ENCODE measurements around the gene RPL11.
"Not testable (repeated sequence)": the region's sequence is repeated elsewhere in the genome, so short reads cannot be mapped to it uniquely, and the experiment has no call there.

RPL11 gene

GRCh38 chr1:23684415-23684814 is 7.2 kb upstream of the RPL11 start:
- no peak for DNase-seq (ENCODE audit: low read depth in 4 of 4, low spot score in 1 of 4)

- not testable (repeated sequence) for DNase-seq (ENCODE audit: low read depth in 4 of 4, low spot score in 1 of 4)
Measured at GRCh38 chr1:23685197-23685596, 6.4 kb upstream of the RPL11 start.

- DNase-seq (ENCODE audit: low read depth in 4 of 4, low spot score in 1 of 4) = not testable (repeated sequence)
Measured at GRCh38 chr1:23687680-23688079, 3.9 kb upstream of the RPL11 start.

- not testable (repeated sequence) for DNase-seq (ENCODE audit: low read depth in 4 of 4, low spot score in 1 of 4)
Measured at GRCh38 chr1:23688281-23688680, 3.3 kb upstream of the RPL11 start.

GRCh38 chr1:23692308-23692871 is 784 bp downstream of the RPL11 start:
- no peak for DNase-seq (ENCODE audit: low read depth in 4 of 4, low spot score in 1 of 4)

- DNase-seq (ENCODE audit: low read depth in 4 of 4, low spot score in 1 of 4) = no peak
Measured at GRCh38 chr1:23693599-23693998, 2.0 kb downstream of the RPL11 start.

GRCh38 chr1:23694371-23694770 is 2.8 kb downstream of the RPL11 start:
- no peak for DNase-seq (ENCODE audit: low read depth in 4 of 4, low spot score in 1 of 4)

GRCh38 chr1:23695667-23696066 is 4.1 kb downstream of the RPL11 start:
- DNase-seq (ENCODE audit: low read depth in 4 of 4, low spot score in 1 of 4) = no peak

GRCh38 chr1:23696335-23696989 is 4.9 kb downstream of the RPL11 start:
- no peak for DNase-seq (ENCODE audit: low read depth in 4 of 4, low spot score in 1 of 4)

GRCh38 chr1:23698466-23698865 is 6.9 kb downstream of the RPL11 start:
- no peak for DNase-seq (ENCODE audit: low read depth in 4 of 4, low spot score in 1 of 4)

- no peak for DNase-seq (ENCODE audit: low read depth in 4 of 4, low spot score in 1 of 4)
Measured at GRCh38 chr1:23699280-23700179, 7.9 kb downstream of the RPL11 start.

- no peak for DNase-seq (ENCODE audit: low read depth in 4 of 4, low spot score in 1 of 4)
Measured at GRCh38 chr1:23701310-23701709, 9.7 kb downstream of the RPL11 start.

GRCh38 chr1:23701996-23702395 is 10.4 kb downstream of the RPL11 start:
- no peak for DNase-seq (ENCODE audit: low read depth in 4 of 4, low spot score in 1 of 4)

- no peak for DNase-seq (ENCODE audit: low read depth in 4 of 4, low spot score in 1 of 4)
Measured at GRCh38 chr1:23704834-23705495, 13.4 kb downstream of the RPL11 start.

- no peak for DNase-seq (ENCODE audit: low read depth in 4 of 4, low spot score in 1 of 4)
Measured at GRCh38 chr1:23709229-23709628, 17.6 kb downstream of the RPL11 start.

- no peak for DNase-seq (ENCODE audit: low read depth in 4 of 4, low spot score in 1 of 4)
Measured at GRCh38 chr1:23718482-23718881, 26.9 kb downstream of the RPL11 start.

- no peak for DNase-seq (ENCODE audit: low read depth in 4 of 4, low spot score in 1 of 4)
Measured at GRCh38 chr1:23719162-23719820, 27.7 kb downstream of the RPL11 start.

- peak in 1 of 4 experiments; percentile 12 for DNase-seq (ENCODE audit: low read depth in 4 of 4, low spot score in 1 of 4)
Measured at GRCh38 chr1:23720256-23720995, 28.8 kb downstream of the RPL11 start.

- no peak for DNase-seq (ENCODE audit: low read depth in 4 of 4, low spot score in 1 of 4)
Measured at GRCh38 chr1:23722652-23723051, 31.0 kb downstream of the RPL11 start.

GRCh38 chr1:23726686-23727085 is 35.1 kb downstream of the RPL11 start:
- DNase-seq (ENCODE audit: low read depth in 4 of 4, low spot score in 1 of 4) = no peak

All from stimulated activated CD4-positive, alpha-beta T cell treated with anti-CD3 and anti-CD28 coated beads, Interleukin-1b, Interleukin-23, amount 100 ng/mL, for 24 hours (primary cell).